D721Med (cell line): Measurements from ENCODE around the gene SNX30.

Experiments used
- DNase-seq: peaks from one replicate; pipeline ENCODE4 v3.0.0; 2011; ENCODE audit warnings: low spot score; ENCODE audit not compliant: insufficient read length
- FAIRE-seq: peaks from 2 replicates; lab custom pipeline; 2011; peaks lifted over from hg19 to GRCh38; lab: Jason Lieb, UNC
- CTCF ChIP-seq: IDR thresholded peaks from 2 replicates; pipeline ENCODE4 v1.5.1; 2012; ENCODE audit warnings: mild to moderate bottlenecking, control low read depth; ENCODE audit not compliant: insufficient read depth; ENCODE audit errors: missing control alignments

Gene SNX30

DNA sequence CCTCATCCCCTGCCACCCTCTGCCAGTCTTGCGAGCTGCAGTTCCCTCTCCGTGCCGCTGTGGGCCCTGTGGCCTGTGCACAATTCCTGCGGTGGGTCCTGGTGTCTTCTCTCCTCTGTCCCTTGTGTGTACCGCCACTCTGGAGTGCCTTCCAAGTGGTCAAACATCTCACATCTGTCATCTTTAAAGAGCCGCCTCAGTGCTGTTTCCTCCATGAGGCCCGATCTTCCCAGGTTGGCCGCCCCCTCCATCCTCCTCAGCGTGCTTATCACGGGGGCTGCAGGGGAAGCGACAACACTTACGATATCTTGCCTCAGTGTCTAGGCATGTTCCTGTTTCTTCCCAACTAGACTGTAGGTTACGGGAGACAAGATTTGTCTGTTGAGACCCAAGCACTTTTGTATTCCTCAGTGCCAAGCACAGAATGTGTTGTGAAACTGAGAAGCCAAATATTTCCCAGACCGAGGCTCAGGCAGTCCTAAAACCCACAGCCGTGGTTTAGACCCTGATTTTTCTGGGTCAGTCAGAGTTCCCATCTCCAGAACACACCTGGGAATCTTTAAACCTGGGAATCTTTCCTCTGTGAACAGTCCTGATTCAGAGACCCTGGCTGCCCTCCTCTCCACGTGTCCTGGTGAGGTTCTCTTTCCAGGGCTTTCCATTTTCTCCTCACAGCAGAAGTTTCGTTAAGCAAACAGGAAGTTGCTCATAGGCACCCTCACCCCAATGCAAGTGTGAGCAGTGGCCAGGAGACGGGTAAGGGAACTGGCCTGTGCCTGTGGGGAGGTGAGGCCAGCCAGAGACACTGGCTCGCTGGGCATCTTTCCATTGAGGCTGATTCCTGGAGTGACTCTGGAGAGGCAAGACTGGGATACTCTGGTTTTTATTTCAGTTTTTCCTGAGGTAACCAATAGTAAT lies 111.3 kb downstream of the SNX30 start:
- DNase-seq (no peak), FAIRE-seq (no peak)
- no peak for TF ChIP-seq CTCF

DNA sequence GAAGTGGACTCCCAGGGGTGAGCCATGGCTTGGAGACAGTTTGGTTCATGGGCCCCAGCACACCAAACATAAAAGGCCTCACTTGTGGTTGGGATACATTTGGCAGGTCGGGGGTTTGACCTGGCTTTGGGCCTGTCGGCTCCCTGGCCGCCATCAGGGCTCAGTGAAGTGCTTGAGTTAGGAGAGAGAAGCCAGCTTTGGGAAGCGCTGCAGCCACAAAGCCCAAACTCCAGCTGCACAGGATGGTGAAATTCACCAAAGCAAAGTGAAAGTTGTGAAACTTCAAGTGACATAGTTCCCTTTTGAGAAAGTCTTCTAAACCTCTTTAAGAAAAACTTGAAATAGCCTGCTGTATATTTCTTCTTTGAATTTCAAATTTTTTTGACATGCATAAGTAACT lies 112.7 kb downstream of the SNX30 start:
- FAIRE-seq: no peak
- no peak for DNase-seq
- no peak for TF ChIP-seq CTCF

- FAIRE-seq (no peak), DNase-seq (no peak)
- no peak for TF ChIP-seq CTCF
Measured at GRCh38 chr9:112863746-112864145, 113.2 kb downstream of the SNX30 start.

- DNase-seq (no peak), FAIRE-seq (no peak)
- TF ChIP-seq CTCF: no peak
Measured at GRCh38 chr9:112864403-112864802, 113.8 kb downstream of the SNX30 start.

- no peak for TF ChIP-seq CTCF
- no peak for FAIRE-seq
- no peak for DNase-seq
Measured at GRCh38 chr9:112864982-112865381, 114.4 kb downstream of the SNX30 start.

GRCh38 chr9:112866662-112867274 lies 116.2 kb downstream of the SNX30 start:
- DNase-seq (no peak), FAIRE-seq (no peak)
- TF ChIP-seq CTCF: no peak
